ENCODE data around the gene ZDHHC14. TPM values are rescaled to one million over a fixed set of nuclear protein-coding genes. Genes with fewer than 3 reads are reported as not detected.

Gene ZDHHC14
- total RNA-seq, 4 donors from 2014 or later = 7.1 to 11.4 (median 9.8) TPM

DNA sequence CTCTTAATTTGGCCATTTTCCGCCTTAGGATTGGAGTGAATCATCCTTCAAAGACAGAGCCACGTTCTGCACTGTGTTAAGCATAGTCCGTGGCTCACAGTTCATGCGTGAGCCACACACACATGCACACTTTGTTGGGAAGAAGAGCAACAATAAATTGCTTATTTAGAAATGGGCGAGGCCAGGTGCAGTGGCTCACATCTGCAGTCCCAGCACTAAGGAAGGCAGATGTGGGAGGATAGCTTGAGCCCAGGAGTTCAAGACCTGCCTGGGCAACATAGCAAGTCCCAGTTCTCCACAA lies 131.3 kb downstream of the ZDHHC14 start:
- DNase-seq (ENCODE audit: extremely low spot score) = no peak
- no peaks in the 10 kb centered on the region for H3K4me1 ChIP-seq
- 84% methylated on average over 5 of the region's 5 CpGs for WGBS

GRCh38 chr6:157513004-157513603 lies 132.1 kb downstream of the ZDHHC14 start:
- intact Hi-C loops (cut with DNase I) = no loop called here
- H3K4me1 ChIP-seq = no peaks in the 10 kb centered on the region
- H3K27me3 ChIP-seq = no peaks in the 10 kb centered on the region
- no peak overlapping the region for H3K4me3 ChIP-seq
- no peak overlapping the region for H3K27ac ChIP-seq (replicated peaks in 1 of 4)
- H3K36me3 ChIP-seq = no peaks in the 10 kb centered on the region
- no peak for TF ChIP-seq POLR2AphosphoS5 (IDR thresholded peaks at IDR 0.05)
- TF ChIP-seq, protein P1, sequence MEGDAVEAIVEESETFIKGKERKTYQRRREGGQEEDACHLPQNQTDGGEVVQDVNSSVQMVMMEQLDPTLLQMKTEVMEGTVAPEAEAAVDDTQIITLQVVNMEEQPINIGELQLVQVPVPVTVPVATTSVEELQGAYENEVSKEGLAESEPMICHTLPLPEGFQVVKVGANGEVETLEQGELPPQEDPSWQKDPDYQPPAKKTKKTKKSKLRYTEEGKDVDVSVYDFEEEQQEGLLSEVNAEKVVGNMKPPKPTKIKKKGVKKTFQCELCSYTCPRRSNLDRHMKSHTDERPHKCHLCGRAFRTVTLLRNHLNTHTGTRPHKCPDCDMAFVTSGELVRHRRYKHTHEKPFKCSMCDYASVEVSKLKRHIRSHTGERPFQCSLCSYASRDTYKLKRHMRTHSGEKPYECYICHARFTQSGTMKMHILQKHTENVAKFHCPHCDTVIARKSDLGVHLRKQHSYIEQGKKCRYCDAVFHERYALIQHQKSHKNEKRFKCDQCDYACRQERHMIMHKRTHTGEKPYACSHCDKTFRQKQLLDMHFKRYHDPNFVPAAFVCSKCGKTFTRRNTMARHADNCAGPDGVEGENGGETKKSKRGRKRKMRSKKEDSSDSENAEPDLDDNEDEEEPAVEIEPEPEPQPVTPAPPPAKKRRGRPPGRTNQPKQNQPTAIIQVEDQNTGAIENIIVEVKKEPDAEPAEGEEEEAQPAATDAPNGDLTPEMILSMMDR (IDR thresholded peaks at IDR 0.05) = no peak
- TF ChIP-seq EP300 (IDR thresholded peaks at IDR 0.05) = no peak
- DNase-seq (ENCODE audit: extremely low spot score) = no peak
- WGBS = 66% methylated on average over 9 of the region's 9 CpGs
- H3K9me3 ChIP-seq = no peaks in the 10 kb centered on the region

More for the DNA sequence above, 131.3 kb downstream of the ZDHHC14 start:
- H3K9me3 ChIP-seq = no peaks in the 10 kb centered on the region
- H3K36me3 ChIP-seq = no peaks in the 10 kb centered on the region
- TF ChIP-seq POLR2AphosphoS5 (IDR thresholded peaks at IDR 0.05) = no peak
- no peak for TF ChIP-seq EP300 (IDR thresholded peaks at IDR 0.05)
- TF ChIP-seq, protein P1 (IDR thresholded peaks at IDR 0.05) = no peak
- no peak for TF ChIP-seq POLR2A (IDR thresholded peaks at IDR 0.05; ENCODE audit: low read depth)
- H3K27me3 ChIP-seq = no peaks in the 10 kb centered on the region
- no peak overlapping the region for H3K4me3 ChIP-seq
- intact Hi-C loops (cut with DNase I) = no loop called here
- no peak overlapping the region for H3K27ac ChIP-seq (replicated peaks in 1 of 4)

- no peaks in the 10 kb centered on the region for H3K9me3 ChIP-seq
- no peak for DNase-seq (ENCODE audit: extremely low spot score)
- H3K27ac ChIP-seq (replicated peaks in 1 of 4) = no peak overlapping the region
- H3K36me3 ChIP-seq = no peaks in the 10 kb centered on the region
- no peak for TF ChIP-seq POLR2A (IDR thresholded peaks at IDR 0.05; ENCODE audit: low read depth)
- no peak for TF ChIP-seq POLR2AphosphoS5 (IDR thresholded peaks at IDR 0.05)
- TF ChIP-seq EP300 (IDR thresholded peaks at IDR 0.05) = no peak
- TF ChIP-seq, protein P1 (IDR thresholded peaks at IDR 0.05) = no peak
- intact Hi-C loops (cut with DNase I) = no loop called here
- H3K4me1 ChIP-seq = no peaks in the 10 kb centered on the region
- H3K27me3 ChIP-seq = no peaks in the 10 kb centered on the region
- H3K4me3 ChIP-seq = no peak overlapping the region
- 94% methylated on average over 12 of the region's 13 CpGs for WGBS
Measured at GRCh38 chr6:157513619-157514485, 132.9 kb downstream of the ZDHHC14 start.

GRCh38 chr6:157514659-157515496 lies 133.9 kb downstream of the ZDHHC14 start:
- Histone ChIP-seq H3K27ac (replicated peaks in 1 of 4) (no peak overlapping the region), H3K27me3 (no peaks in the 10 kb centered on the region), H3K36me3 (no peaks in the 10 kb centered on the region), H3K9me3 (no peaks in the 10 kb centered on the region), H3K4me1 (no peaks in the 10 kb centered on the region), H3K4me3 (no peak overlapping the region)
- intact Hi-C loops (cut with DNase I) = no loop called here
- 87% methylated on average over 16 of the region's 19 CpGs for WGBS
- TF ChIP-seq POLR2A (IDR thresholded peaks at IDR 0.05; ENCODE audit: low read depth) (no peak), EP300 (IDR thresholded peaks at IDR 0.05) (no peak), POLR2AphosphoS5 (IDR thresholded peaks at IDR 0.05) (no peak)
- TF ChIP-seq, protein P1 (IDR thresholded peaks at IDR 0.05) = no peak
- no peak for DNase-seq (ENCODE audit: extremely low spot score)
